RWPE1 (cell line): ENCODE results near the gene CRHBP.

Experiments
- CTCF ChIA-PET: fragments of 350-600 bp; sonication (Branson Sonifier 250); formaldehyde crosslinking; extraction: SDS; loops from one replicate; lab custom pipeline; 2021; lab: Yijun Ruan, JAX
- POLR2A ChIA-PET: fragments of 400-600 bp; formaldehyde crosslinking; extraction: SDS; loops from one replicate; lab custom pipeline; 2020; ENCODE audit warnings: antibody characterized with exemption; ENCODE audit not compliant: low non-redundant PET; lab: Yijun Ruan, JAX
- DNase-seq: peaks from one replicate; pipeline ENCODE4 v3.0.0; 2012; ENCODE audit warnings: low spot score
- H3K27ac ChIP-seq: fragments of 450-650 bp; 2 replicates; pipeline ENCODE4 v1.5.1; 2017
- TF ChIP-seq, protein P1 (sequence below): fragments of 450-650 bp; conservative IDR thresholded peaks from 2 replicates; pipeline ENCODE4 v1.5.1; 2017; ENCODE audit warnings: low read depth, mild to moderate bottlenecking

The CRHBP gene

DNA sequence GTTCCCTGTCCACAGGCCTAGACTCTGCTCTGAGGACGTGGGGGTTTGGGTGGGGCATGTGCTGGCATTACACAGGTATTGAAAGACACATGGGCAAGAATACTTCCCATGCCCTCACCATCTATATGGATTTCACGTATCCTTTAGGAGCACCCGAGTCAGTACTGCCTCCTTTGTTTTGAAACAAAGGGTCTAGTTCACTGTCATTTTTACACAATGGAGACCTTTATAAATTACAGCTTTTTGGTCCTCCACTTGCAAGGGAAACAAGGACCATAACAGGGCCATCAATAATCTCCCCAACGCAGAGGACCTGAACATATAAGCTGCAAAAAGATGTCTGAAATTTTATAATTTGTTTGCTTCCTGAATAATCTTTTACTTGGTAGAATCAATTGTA, 24.9 kb upstream of the CRHBP start:
- H3K27ac ChIP-seq, result no peak overlapping the region
- DNase-seq, result no peak
- CTCF ChIA-PET, result interaction anchor here (1.2 kb wide), 1 partner anchor 89 kb away, joined by 4 read pairs; no protein-coding TSS in a partner anchor
- TF ChIP-seq, protein P1, sequence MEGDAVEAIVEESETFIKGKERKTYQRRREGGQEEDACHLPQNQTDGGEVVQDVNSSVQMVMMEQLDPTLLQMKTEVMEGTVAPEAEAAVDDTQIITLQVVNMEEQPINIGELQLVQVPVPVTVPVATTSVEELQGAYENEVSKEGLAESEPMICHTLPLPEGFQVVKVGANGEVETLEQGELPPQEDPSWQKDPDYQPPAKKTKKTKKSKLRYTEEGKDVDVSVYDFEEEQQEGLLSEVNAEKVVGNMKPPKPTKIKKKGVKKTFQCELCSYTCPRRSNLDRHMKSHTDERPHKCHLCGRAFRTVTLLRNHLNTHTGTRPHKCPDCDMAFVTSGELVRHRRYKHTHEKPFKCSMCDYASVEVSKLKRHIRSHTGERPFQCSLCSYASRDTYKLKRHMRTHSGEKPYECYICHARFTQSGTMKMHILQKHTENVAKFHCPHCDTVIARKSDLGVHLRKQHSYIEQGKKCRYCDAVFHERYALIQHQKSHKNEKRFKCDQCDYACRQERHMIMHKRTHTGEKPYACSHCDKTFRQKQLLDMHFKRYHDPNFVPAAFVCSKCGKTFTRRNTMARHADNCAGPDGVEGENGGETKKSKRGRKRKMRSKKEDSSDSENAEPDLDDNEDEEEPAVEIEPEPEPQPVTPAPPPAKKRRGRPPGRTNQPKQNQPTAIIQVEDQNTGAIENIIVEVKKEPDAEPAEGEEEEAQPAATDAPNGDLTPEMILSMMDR, result no peak
- POLR2A ChIA-PET, result no interaction called here

- H3K27ac ChIP-seq, result no peak overlapping the region
- CTCF ChIA-PET, result interaction anchor here (0.9 kb wide), 1 partner anchor 889 kb away, joined by 4 read pairs; no protein-coding TSS in a partner anchor
- no peak for DNase-seq
- POLR2A ChIA-PET, result no interaction called here
- TF ChIP-seq, protein P1, result no peak
Measured at GRCh38 chr5:76930083-76930482, 22.8 kb upstream of the CRHBP start.

- TF ChIP-seq, protein P1, result no peak
- POLR2A ChIA-PET, result no interaction called here
Measured at GRCh38 chr5:76938177-76938576, 14.7 kb upstream of the CRHBP start.

DNA sequence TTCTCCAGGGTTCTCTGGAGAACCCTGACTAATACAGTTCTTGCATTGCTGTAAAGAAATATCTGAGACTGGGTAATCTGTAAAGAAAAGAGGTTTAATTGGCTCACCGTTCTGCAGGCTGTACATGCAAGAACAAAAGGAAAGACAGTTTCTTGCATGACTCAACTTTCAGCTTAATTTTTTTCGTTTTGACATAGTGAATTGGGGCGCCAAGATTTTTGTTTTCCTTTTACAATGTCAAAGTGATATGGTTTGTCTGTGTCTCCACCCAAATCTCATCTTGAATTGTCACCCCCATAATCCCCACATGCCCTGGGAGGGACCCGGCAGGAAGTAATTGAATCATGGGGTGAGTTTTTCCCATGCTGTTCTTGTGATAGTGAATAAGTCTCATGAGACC, 11.8 kb upstream of the CRHBP start:
- DNase-seq, result no peak
- ChIA-PET CTCF (no interaction called here), POLR2A (no interaction called here)
- TF ChIP-seq, protein P1, result no peak
- no peak overlapping the region for H3K27ac ChIP-seq

More at GRCh38 chr5:76938177-76938576, 14.7 kb upstream of the CRHBP start:
- CTCF ChIA-PET, result interaction anchor here (0.5 to 0.6 kb wide), 2 partner anchors 12 to 14 kb away, joined by 3 to 4 read pairs; no protein-coding TSS in a partner anchor
- H3K27ac ChIP-seq, result no peak overlapping the region
- DNase-seq, result no peak

GRCh38 chr5:76941442-76941841, 11.4 kb upstream of the CRHBP start:
- H3K27ac ChIP-seq, result no peak overlapping the region
- TF ChIP-seq, protein P1, result no peak
- DNase-seq, result no peak
- ChIA-PET CTCF (no interaction called here), POLR2A (no interaction called here)

GRCh38 chr5:76942581-76942980, 10.3 kb upstream of the CRHBP start:
- CTCF ChIA-PET, result interaction anchor here (0.7 kb wide), 1 partner anchor 626 kb away, joined by 3 read pairs; no protein-coding TSS in a partner anchor
- no peak for DNase-seq
- TF ChIP-seq, protein P1, result no peak
- no peak overlapping the region for H3K27ac ChIP-seq
- POLR2A ChIA-PET, result no interaction called here
